A172 (cell line): Measurements from ENCODE around the gene WDR27. TPM values are rescaled to one million over a fixed set of nuclear protein-coding genes. Genes with fewer than 3 reads are reported as not detected.

Experiments used
- DNase-seq: peaks from one replicate; pipeline ENCODE4 v3.0.0-alpha.2; 2015; ENCODE audit warnings: low spot score
- total RNA-seq: library from RNA; depleted of rRNA; stranded (reverse); fragments of >200 nt; shearing (Covaris generic); gene quantifications from 2 replicates; pipeline ENCODE4 v1.2.3, GENCODE V29; 2014; rRNA removed

WDR27 gene
- 13.0 and 13.6 TPM in 2 replicates for total RNA-seq

DNA sequence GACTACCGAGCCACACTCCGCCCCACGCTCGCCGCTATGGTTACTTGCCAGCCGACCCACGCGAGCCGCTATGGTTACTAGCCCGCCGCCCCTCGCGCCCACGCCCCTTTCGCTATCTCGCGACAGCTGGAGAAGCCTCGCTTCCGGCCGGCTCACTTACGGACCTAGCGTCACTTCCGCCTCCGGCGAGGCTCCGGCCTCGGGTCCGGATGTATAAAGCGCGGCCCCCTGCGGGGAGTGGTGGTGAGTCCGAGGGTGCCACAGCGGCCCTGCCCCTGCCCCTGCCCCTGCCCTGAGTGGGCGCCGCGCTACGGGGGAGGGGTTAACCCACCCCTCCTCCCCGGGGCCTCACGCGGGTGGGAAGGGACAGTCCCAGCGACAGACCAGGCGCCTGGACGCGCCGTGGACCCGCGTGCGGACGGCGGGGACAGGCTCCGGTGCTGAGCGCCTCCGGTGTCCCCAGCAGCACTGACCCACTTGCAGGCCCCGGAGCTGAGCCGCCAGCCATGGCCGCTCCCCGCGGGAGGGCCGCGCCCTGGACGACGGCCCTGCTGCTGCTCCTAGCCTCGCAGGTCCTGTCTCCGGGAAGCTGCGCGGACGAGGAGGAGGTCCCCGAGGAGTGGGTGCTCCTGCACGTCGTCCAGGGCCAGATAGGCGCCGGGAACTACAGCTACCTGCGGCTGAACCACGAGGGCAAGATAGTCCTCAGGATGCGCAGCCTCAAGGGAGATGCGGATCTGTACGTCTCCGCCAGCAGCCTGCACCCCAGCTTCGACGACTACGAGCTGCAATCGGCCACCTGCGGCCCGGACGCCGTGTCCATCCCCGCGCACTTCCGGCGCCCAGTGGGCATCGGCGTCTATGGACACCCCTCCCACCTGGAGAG is at the start of gene WDR27, which contains the start of gene C6orf120:
WDR27 (minus strand) TSS at position 76 of the 886 bp plus-strand sequence. CDS start 13,024 bp downstream, outside the sequence.
C6orf120 (plus strand) TSS at position 173 of the 886 bp plus-strand sequence; CDS start at position 507, 334 bp downstream.
- peak; percentile 89 for DNase-seq

DNA sequence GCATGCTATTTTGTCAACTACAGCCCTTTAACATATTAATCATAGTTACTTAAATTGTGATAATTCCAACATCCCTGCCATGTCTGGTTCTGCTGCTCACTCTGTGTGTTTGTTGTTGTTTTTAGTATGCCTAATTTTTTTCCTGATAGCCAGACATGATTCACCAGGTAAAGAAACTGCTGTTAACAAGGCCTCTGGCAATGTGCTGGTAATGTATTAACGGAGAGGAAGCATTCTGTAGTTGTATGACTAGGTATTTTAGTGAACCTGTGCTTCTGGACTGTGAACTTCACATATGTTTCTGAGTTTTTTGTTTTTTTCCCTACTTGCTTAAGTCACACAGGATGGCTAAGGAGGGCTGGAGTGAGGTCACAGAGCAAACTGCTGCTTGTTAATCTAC is 44.7 kb upstream of the WDR27 start:
- no peak for DNase-seq

DNA sequence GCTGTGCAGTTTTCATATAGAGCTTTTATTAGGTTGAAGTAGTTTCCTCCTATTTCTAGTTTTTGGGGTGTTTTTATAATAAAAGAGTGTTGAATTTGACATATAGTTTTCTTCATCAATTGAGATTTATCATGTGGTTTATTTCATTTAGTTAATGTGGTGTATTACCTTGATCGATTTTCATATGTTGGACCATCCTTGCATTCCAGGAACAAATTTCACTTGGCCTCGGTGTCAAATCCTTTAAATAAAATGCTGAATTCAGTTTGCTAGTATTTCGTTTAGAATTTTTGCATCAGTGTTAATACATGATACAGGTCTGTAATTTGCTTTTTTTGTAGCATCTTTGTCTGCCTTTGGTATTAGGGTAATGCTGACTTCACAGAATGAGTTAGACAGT is 43.6 kb upstream of the WDR27 start:
- no peak for DNase-seq

DNA sequence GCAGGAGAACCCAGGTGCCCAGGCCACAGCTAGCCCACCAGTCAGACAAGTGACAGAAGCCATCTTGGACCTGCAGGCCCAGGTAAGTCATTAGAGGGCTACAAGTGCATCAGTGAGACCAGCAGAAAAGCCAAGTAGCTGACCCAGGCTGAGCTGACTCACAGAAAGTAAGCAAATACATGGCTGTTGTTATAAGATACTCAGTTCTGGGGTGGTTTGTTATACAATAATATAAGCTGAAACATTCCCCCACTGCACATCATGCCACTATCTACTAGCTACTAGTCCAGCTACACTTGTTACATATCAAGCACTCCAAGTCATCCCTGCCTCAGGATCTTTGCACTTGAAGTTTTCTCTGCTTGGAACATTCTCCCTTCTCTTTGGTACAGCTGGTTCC is 39.5 kb upstream of the WDR27 start:
- DNase-seq, result no peak

DNA sequence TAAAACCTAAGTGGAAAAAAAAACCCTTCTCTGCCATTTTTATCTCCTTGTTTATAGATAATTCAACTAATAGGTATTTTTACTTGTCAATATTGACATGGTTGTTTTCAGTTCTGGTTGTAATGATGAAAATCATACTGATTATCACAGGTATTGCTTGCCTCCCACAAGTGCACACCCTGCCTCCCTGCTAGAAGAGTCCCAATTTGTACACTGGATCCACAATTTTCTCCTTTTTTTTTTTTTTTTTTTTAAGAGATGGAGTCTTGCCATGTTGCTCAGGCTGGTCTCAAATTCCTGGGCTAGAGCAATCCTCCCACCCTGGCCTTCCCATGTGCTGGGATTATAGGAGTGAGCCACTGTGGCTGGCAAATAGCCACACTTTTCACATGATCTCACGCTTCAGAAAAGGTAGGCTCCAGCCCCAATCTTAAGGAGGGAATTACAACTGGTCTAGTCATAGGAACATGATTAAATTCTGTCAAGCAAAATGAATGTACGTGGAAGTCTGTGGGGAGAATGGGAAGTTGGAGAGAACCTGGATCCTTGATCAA is 37.2 kb upstream of the WDR27 start:
- DNase-seq, result no peak

DNA sequence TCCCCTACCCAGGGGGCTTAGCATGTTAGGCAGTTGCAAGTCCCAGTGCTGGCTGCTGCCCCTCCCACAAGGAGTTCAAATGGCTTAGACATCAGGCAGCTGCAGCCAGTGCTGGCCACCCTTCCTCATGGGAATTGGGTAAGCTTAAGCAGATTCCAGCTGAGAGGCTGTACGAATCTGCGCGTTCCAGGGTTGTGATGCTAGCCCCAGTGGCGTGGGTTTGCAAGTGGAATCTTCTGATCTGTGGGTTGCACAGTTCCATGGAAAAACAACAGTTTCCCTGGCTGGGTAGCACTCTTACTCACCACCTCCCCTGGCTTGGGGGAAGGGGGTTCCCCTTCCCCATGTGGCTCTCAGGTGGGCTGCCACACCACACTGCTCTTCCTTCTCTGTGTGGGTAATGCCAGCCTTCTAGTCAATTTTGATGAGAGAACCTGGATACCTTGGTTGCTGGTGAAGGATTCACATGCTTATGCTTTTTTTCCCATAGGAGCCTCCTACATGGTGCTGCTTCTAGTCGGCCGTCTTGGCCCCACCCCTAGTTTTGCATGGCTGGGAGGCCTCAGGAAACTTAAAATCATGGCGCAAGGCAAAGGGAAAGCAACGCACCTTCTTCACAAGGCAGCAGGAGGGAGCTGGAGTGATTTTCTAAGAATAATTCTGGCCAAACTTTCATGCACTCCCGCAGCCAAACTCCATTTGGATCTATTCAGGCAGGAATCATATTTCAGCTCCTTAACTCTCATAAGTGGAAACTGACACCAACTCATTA is 36.6 kb upstream of the WDR27 start:
- no peak for DNase-seq

DNA sequence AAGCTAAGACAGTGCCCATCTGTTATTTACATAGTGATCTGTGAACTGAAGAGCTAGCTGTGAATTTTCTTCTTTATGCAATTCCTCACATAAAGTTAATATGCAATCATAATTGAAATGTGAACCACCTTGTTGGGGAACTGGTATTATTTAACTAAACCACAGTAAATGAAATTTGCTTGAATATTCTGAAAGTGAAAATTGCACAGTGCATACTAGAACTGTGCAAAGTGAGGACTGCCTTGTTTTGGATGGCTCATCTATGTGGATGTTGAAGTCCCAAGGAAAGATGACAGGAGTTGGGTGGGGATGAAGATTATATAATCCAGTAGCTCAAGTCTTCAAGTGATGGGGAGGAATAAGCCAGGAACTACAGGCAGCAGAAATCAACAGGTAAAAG is 28.1 kb upstream of the WDR27 start:
- no peak for DNase-seq

DNA sequence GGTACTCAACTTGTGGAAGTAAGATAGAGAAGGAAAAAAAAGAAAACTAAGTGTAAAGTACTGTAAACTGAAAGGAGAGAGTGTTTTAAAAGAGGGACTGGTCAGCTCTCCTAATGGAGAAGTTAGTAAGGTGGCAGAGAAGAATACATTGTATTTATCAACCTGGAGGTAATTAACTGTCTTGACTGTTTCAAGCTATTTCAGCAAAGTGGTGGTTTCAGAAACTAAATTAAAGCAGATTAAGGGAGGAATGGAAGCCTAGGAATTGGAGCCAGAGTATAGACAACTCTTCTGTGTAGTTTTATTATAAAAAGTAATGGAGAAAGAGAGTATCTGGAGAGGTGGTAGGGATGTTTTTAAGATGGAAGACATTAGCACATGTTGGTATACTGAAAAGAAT is 25.1 kb upstream of the WDR27 start:
- DNase-seq, result no peak

DNA sequence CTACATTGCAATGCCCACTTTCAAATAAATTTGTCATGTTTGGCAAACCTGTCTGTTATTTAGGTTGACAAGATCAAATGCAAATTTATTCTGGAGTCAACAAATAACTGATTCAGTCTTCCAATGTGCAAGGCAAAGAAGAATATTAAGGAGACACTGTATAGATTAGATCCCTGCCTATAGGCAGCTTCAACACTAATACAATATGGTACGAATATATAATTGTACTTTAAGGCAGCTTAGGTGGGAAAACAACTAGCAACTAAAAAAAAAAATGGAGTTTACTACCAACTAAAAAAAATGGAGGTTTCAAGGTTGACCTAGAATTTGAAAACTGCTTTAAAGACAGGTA is 24.2 kb upstream of the WDR27 start:
- no peak for DNase-seq

DNA sequence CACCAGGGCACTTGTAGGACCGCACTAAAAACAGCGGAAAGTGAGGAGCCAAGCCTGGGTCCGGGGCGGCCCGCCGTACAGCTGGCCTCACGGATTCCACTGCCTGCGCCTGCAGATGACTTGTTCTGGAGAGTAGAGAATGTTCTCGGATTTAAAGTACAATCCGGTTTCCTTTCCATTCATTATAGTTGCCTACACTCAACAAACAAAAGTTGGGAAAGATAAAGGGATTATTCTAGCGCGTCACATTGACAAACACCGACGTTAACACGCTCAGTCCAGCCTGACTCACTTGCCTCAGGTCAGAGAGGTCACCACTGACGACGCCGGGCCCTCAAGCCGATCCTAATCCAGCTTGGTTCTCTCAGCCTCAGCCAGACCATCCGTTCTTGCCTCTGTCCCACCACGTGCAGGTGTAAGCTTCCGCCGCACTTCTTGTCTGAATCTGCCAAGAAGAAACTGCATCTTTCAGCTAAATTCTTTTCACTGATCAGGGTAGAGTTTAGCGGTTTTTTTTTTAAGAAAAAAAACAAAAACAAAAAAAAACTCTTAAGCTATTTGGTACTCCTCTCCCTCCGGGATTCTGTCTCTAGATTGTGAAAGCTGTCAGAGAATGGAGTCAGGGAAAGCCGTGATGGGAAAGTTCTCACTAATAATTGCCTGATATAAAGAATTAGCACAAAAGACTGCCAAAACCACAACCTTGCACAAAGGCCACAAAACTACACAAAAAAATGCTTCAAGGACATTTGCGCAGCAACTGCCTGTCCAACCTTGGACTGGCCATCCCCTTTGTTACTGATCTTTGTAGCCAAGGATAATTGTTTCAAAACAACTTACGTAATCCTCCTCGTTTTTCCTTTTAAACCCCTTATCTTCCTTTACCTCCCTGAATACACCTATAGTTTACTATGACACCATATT is 23.6 kb upstream of the WDR27 start:
- DNase-seq, result peak; percentile 16

DNA sequence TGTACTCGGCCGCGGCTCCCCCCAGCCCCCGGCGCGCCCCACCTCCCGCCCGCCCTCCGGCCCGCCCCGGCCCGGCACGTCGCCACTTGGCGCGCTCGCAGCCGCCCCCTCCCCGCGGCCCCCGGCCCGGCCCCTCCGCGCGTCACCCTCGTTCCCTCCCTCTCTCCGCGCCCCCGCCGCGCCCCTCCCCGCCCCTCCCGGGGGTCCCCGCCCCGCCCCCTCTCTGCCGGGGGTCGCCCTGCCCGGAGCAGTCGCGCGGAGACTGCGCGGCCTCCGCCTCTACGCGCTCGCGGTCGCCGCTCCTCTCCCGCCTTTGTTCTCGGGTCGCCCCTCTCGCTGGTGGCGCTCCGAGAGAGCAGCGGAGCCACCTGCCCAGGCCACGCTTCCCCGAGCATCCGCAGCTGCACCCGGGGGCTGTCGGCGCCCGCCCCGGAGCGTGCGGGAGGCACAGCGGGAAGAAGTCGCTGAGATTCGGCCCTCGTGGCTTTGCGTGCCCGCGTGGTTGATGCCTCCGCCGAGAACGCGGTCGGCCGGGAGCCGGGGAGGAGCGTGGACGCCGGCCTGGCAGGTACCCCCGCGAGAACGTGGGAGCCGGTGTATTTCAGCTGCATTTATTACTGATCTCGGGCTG is 22.8 kb upstream of the WDR27 start, which contains the start of gene PHF10:
PHF10 (minus strand) TSS at position 7 of the 631 bp plus-strand sequence. CDS start 569 bp downstream, outside the sequence.
- no peak for DNase-seq

DNA sequence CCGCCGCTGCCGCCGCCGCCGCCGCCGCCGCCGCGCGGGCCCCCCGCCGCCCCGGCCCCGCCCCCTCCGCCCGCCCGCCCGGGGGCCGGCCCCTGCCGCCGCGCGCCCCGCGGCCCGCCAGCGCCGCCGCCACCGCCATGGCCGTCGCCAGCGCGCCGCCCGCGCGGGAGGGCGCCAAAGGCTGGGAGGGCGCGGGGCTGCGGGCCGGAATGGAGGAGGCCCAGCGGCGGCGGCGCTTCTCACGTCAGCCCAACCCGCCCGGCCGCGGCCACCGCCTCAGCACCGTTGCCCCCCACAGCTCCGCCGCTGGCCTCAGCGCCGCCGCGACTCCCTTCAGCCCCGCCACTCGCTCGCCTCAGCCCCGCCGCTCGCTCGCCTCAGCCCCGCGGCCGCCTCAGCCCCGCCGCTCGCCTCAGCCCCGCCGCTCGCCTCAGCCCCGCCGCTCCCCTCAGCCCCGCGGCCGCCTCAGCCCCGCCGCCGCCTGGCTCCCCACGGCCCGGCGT is 22.2 kb upstream of the WDR27 start:
- DNase-seq, result no peak

DNA sequence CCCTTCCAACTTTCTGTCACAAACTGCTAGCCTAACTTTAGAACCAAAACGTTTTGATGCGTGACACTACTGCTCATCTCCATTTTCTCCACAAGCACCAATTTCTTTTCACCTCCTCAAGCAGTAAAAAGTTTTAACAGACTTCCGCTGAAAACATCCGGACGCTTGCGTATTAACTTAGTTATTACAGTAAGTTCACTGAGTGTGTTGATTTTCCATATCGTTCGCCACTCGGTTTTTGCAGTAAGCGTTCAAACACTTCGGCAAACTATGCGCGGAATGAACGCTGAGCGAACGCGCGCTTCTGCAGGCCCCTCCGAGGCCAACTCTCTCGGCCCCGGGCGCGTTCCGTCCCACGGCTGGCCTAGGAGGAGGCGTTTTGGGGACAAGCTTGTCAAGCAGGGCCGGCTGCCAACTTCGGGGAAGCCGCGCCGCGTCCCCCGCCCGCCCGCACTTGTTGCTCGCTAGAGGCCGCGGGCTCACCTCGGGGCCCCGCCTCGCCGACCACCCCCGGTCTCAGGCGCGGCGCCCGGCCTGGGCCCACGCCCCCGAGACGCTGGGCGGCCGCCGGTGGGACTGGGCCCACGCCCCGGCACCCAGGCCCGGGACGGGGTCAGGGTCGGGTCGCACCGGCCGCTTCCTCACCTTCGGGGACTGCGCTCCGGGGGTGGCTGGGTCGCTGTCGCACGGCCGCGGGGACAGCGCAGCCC is 21.5 kb upstream of the WDR27 start:
- DNase-seq, result peak; percentile 25

DNA sequence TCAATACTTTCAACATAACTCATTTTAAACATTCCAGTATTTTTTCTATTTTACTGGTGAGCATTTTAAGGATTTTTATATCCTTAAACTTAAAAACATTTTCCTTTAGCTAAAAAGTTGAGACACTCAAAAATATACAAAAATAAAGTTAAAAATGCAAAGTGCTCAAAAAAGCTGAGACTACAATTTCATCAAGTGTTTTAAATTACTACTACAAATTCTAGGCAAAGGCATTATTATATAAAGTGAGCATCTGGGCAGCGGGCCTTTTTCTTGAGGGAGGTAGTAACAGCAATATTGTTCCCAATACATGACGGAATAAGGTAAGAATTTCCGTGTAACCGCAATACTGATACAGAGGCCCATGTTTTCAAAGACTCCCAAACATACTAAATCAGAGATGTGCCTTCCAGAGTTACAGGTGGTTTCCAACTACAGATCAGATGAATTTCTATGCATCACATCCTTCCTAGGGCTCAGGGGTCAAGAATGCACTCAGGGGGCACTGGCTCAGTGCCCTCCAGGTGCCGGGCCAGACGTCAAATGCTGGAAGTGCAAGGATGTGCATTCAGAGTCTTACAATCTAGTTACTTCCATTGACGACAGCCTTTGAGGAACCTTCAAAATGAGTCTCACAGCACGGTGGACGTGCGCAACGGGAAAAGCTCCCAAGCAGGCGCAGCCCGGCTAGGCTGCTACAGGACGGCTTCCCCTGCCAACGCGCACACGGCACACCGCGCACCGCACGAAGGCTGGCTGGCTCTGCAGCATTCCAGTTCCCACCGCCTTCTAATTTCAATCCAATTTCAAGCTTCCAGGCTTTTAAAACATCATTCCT is 20.8 kb upstream of the WDR27 start:
- DNase-seq, result peak; percentile 81

DNA sequence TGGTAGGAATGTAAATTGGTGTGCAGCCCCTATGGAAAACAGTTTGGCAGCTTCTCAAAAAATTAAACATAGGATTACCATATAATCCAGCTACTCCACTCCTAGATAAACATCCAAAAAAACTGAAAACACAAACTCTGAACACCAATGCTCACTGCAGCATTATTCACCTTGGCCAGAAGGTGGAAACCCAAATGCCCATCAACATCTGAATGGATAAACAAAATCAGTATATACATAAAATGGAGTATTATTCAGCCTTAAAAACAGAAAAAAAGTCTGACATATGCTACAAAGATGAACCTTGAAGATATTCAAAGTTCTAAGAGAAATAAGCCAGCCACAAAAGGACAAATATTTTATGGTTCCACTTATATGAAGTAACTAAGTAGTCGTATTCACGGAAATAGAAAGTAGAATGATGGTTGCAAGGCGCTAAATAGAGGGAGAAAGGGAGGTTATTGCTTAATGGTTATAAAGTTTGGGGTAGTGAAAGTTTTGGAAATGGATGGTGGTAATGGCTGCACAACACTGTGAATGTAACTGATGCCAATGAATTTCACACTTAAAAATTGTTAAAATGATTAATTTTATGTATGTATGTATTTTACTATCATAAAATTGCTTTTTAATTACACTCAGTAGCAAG is 18.5 kb upstream of the WDR27 start:
- DNase-seq, result no peak

DNA sequence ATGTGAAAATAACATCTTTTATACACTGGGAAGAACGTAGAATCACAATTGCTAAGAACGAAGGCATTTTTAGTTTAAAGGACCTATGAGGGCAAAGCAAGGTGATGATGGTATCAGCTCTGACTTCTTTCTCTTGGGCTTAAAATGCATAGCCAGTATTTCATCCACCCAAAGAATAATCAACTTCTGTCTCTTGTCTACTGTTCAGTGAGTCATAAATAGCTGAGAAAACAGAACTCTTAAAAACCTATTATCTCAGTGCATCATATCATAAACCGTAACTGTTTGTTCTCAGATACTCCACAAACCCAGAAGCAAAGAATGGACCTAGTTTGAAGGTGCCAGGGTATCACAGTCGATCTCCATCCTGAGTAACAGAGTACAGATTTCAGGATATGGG is 17.3 kb upstream of the WDR27 start:
- no peak for DNase-seq

DNA sequence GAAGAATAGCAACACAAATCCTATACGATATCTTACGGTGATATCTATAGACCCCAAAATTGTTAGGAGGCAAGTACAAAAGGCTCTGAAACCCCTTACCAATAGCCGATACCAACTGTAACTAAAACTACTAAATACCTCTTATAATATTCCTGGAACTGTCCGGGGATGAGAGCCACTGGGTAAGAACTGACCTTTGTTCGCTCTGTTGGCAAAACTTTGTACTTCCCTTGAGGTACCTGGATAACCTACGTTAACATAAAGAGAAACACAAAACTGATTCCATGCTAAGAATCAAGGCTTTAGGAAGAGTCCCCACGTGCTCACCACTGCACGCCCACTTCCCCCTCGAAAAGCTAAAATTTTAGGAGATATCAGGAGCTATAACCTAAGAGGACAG is 12.8 kb upstream of the WDR27 start:
- no peak for DNase-seq

DNA sequence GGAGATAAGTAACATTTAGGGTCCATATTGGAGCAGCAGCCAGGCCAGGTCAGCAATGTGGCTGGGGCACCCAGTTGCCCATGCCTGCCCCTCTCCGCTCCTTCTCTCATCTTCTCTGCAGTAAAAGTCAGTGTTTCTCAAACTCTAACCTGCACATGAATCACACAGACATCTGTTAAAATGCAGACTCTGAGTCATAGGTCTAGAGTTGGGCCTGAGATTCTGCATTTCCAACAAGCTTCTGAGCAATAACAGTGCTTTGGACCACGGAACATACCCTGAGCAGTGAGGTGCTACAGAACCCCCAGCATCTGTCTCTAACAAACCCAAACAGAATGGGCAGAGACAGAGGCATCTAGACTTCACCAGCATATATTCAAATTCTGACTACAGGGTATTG is 12.3 kb upstream of the WDR27 start:
- no peak for DNase-seq

DNA sequence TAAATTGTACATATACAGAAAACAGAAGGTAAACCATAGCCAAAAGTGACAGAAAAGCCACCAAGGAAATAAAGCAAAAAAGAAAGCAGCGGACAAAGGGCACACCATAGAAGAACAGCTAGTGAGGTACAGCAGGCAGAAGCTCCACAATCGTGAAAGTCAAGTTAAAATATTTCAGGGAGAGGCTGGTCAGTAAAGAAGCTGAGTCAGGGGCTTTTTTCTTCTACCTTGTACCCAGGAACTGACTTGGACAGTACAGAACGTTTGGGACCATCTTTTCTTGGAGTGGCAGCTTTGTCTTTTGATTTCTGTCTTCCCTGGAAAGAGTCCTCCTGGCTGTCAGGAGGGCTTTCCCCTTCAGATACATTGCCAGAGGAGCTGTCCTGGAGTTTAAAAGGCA is 8.2 kb upstream of the WDR27 start:
- no peak for DNase-seq
